Sigmoid colon (tissue), 7 donors: ENCODE results near the gene RAB13. TPM values are rescaled to one million over a fixed set of nuclear protein-coding genes. Genes with fewer than 3 reads are reported as not detected.
"Not testable (repeated sequence)": the region's sequence is repeated elsewhere in the genome, so short reads cannot be mapped to it uniquely, and the experiment has no call there.

Experiments
- DNase-seq: peaks from one replicate; pipeline ENCODE4 v3.0.0-alpha.2; 2019
- H3K27ac ChIP-seq, 4 donors: fragments of 200-600 bp; sonication (generic); one replicate each; pipeline ENCODE4 v1.5.1; 2016 to 2019; ENCODE audit warnings: mild to moderate bottlenecking in 1 of 4
- H3K27me3 ChIP-seq, 3 donors: fragments of 200-600 bp; sonication (generic); one replicate each; pipeline ENCODE4 v1.5.1; 2019; ENCODE audit warnings: mild to moderate bottlenecking in 1 of 3
- H3K36me3 ChIP-seq, 4 donors: fragments of 200-600 bp; sonication (generic); one replicate each; pipeline ENCODE4 v1.5.1; 2016 to 2019
- H3K4me1 ChIP-seq, 4 donors: fragments of 200-600 bp; sonication (generic); one replicate each; pipeline ENCODE4 v1.5.1; 2017 to 2019
- H3K4me3 ChIP-seq, 4 donors: fragments of 200-600 bp; sonication (generic); one replicate each; pipeline ENCODE4 v1.5.1; 2017 to 2019; ENCODE audit warnings: mild to moderate bottlenecking in 2 of 4, moderate library complexity in 1 of 4
- H3K9me3 ChIP-seq, 4 donors: fragments of 200-600 bp in 3 of 4; sonication (generic) in 3 of 4; one replicate each; pipeline versions ENCODE4 v1.5.1 to v1.6.1; 2013 to 2019
- CTCF ChIP-seq, 4 experiments: fragments of 450-650 bp in 3 of 4; fragments of 200-600 bp in 1 of 4; IDR thresholded peaks; one replicate each; pipeline ENCODE4 v1.5.1; 2016 to 2019; ENCODE audit warnings: antibody characterized with exemption in 4 of 4, mild to moderate bottlenecking in 3 of 4, moderate library complexity in 2 of 4
- EP300 ChIP-seq, 4 donors: sonication (generic); formaldehyde crosslinking; IDR thresholded peaks; one replicate each; pipeline ENCODE4 v1.6.1; 2017; ENCODE audit warnings: antibody characterized with exemption in 4 of 4
- POLR2A ChIP-seq, 2 donors: fragments of 450-650 bp; IDR thresholded peaks; one replicate each; pipeline ENCODE4 v1.6.1; 2016; ENCODE audit warnings: antibody characterized with exemption in 2 of 2, mild to moderate bottlenecking in 2 of 2, moderate library complexity in 2 of 2
- POLR2AphosphoS5 ChIP-seq, 4 donors: sonication (generic); formaldehyde crosslinking; IDR thresholded peaks; one replicate each; pipeline ENCODE4 v1.6.1; 2017; ENCODE audit warnings: antibody characterized with exemption in 4 of 4
- WGBS, 2 donors: extraction: QIAGEN DNeasy Blood & Tissue Kit; methylation state at CpG; one replicate each; pipeline ENCODE4 v1.1.7; 2013; 5-methylcytosine and 5-hydroxymethylcytosine counted together
- intact Hi-C: fragments of 100-400 bp; cut with DNase I; formaldehyde crosslinking; loops from one replicate; pipeline ENCODE4 v1.15.1; 2023
- polyA plus RNA-seq, 3 donors: library from polyadenylated mRNA; stranded (reverse); fragments of 200-250 nt; gene quantifications; one replicate each; pipeline ENCODE4 v1.2.3, GENCODE V29; 2013
- total RNA-seq, 4 donors: library from RNA; depleted of rRNA; stranded (reverse); fragments of >200 nt; gene quantifications; one replicate each; pipeline ENCODE4 v1.1.0, GENCODE V29; 2016
- donor health status: healthy with polysubstance abuse.
- donor health status: Bipolar disorder and iron deficiency.
- donor health status: healthy.

Gene RAB13
- total and polyA plus RNA-seq, 7 donors = 34.1 to 275 (median 72.8) TPM

DNA sequence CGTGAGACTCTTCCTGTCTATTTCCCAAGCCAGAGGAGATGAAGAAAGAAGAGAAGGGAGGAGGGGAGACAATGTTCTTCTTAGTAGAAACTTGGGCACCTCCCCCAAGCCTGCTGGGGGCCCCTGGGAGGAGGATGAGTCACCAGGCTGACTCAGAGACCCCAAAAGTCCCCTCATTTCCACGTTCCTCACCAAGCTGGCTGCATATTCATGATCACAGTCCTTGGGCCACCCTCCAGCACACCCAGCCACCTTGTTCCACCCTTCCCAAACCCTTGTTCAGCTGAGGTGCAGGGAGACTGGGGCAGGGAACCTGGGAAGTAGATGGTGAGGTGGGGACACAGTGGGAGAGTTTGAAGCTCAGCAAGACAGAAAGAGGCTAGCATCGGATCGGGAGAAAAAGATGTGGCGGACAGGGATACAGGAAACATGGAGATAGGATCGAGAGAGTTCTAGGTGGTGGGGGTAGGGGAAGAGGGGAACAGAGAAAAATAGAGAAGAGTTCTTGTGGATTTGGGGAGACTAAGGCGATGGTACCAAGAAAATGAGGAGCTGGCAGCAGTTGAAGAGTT is 712 bp downstream of the RAB13 start:
- Histone ChIP-seq H3K4me3 (peak overlapping the region; percentile 58 to 64 (median 60)), H3K36me3 (peaks cover 0 to 28% (median 0%) of the 10 kb centered on the region in 4 donors), H3K4me1 (peaks cover 0 to 33% (median 29%) of the 10 kb centered on the region in 4 donors), H3K27me3 (no peaks in the 10 kb centered on the region), H3K27ac (peak overlapping the region; percentile 86 to 95 (median 92)), H3K9me3 (no peaks in the 10 kb centered on the region)
- intact Hi-C loops = loop anchor here (2.0 kb wide), 1 partner anchor 17 kb away; no protein-coding TSS in a partner anchor
- peak; percentile 8 to 46 (median 35) for TF ChIP-seq POLR2AphosphoS5 (IDR thresholded peaks at IDR 0.05)
- no peak for TF ChIP-seq EP300 (IDR thresholded peaks at IDR 0.05)
- no peak for TF ChIP-seq CTCF (IDR thresholded peaks at IDR 0.05)
- no peak for TF ChIP-seq POLR2A (IDR thresholded peaks at IDR 0.05)
- 29 to 34% methylated on average over 7 of the region's 7 CpGs for WGBS, 2 donors
- DNase-seq = peak; percentile 86

DNA sequence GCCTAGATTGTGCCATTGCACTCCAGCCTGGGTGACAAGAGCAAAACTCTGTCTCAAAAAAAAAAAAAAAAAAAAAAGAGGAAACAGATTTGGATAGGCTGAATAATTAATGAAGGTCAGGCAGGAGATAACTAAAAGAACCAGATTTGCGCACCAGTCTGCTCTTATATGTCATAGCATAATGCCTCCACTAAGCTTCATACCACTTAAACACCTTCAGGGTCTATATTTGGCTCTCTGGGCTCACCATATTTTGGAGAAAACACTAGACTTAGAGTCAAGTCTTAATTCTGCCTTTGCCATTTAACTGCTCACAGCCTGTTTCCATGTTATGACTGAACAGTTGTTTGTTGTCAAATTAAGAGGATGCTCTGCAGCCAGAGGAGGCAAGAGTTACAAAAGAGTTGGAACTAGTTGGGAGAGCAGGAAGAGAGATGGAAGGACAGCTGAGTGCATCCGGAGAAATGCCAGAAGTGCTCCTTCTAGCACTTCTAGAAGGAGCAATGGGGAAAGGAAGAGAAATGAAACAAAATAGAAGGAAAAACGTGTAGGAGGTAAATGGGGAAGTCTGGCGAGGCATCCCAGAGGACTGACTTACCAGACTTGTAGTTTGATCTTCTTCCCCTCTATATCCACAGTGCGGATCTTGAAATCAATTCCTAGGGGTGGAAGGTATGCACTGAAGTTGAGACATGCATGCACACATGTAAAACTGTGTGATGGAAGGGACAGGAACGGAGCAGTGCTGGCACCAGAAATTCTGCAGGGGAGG is 1.8 kb downstream of the RAB13 start:
- intact Hi-C loops = loop anchor here (2.0 to 5.0 kb wide), 2 partner anchors 16 to 37 kb away; partner anchors contain the start of gene DENND4B
- Histone ChIP-seq H3K4me3 (peak overlapping the region in 3 of 4 donors; percentile 59 to 64 (median 60)), H3K9me3 (no peaks in the 10 kb centered on the region), H3K27me3 (no peaks in the 10 kb centered on the region), H3K4me1 (peaks cover 0 to 27% (median 23%) of the 10 kb centered on the region in 4 donors), H3K36me3 (peaks cover 0 to 28% (median 0%) of the 10 kb centered on the region in 4 donors), H3K27ac (peak overlapping the region; percentile 86 to 95 (median 92))
- TF ChIP-seq POLR2A (IDR thresholded peaks at IDR 0.05) = no peak
- TF ChIP-seq CTCF (IDR thresholded peaks at IDR 0.05) = no peak
- no peak for TF ChIP-seq EP300 (IDR thresholded peaks at IDR 0.05)
- TF ChIP-seq POLR2AphosphoS5 (IDR thresholded peaks at IDR 0.05) = peak in 2 of 4 donors; percentile 11 to 23
- 69 to 82% methylated on average over 6 of the region's 6 CpGs for WGBS, 2 donors
- DNase-seq = no peak

DNA sequence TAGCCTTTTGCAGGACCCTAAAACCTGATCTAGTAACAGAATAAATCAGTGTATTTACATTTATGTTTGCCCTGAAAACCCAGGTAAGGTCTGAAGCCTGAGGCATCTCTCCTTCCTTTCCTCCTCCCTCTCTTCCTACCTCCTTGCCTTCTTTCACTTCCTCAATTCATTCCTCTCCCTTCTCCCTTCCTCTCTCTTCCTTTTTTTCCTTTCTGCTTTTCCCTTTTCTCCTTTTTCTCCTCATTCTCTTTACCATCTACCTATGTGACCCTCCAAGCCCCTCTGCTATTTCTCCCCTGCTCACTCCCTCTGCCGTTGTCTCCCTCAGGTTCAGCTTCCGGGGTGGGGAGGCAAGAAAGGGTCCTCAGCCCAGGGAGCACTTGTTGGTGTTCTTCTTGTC is 4.4 kb downstream of the RAB13 start:
- Histone ChIP-seq H3K4me1 (peaks cover 0 to 34% (median 28%) of the 10 kb centered on the region in 4 donors), H3K36me3 (peaks cover 0 to 34% (median 0%) of the 10 kb centered on the region in 4 donors)
- DNase-seq, H3K27me3 ChIP-seq, H3K27ac ChIP-seq, H3K4me3 ChIP-seq, H3K9me3 ChIP-seq: not testable (repeated sequence)
- 89 to 96% methylated on average over 2 of the region's 2 CpGs for WGBS, 2 donors
- intact Hi-C loops = loop anchor here (5.0 kb wide), 1 partner anchor 34 kb away; the partner anchor contains the start of gene DENND4B

DNA sequence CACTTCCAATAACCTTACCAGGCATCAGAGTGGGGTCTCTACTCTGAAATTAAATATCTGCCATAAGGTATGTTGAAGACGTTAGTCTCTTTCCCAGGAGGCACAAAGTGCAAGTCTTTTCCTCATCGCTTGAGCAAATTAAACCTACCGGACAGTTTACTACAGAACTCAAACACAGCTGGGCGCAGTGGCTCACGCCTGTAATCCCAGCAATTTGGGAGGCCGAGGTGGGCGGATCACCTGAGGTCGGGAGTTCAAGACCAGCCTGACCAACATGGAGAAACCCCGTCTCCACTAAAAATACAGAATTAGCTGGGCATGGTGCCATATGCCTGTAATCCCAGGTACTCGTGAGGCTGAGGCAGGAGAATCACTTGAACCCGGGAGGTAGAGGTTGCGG is 7.0 kb downstream of the RAB13 start:
- Histone ChIP-seq H3K36me3 (peaks cover 0 to 56% (median 18%) of the 10 kb centered on the region in 4 donors), H3K4me1 (peaks cover 0 to 29% (median 23%) of the 10 kb centered on the region in 4 donors), H3K27ac (peak overlapping the region in 1 of 4 donors; percentile 93)
- H3K27me3 ChIP-seq, H3K4me3 ChIP-seq, intact Hi-C loops, DNase-seq, H3K9me3 ChIP-seq: not testable (repeated sequence)
- 90 to 95% methylated on average over 12 of the region's 12 CpGs for WGBS, 2 donors

- 39 to 66% methylated on average over 9 of the region's 9 CpGs for WGBS, 2 donors
- no peak for DNase-seq
- TF ChIP-seq CTCF (IDR thresholded peaks at IDR 0.05) (no peak), POLR2AphosphoS5 (IDR thresholded peaks at IDR 0.05) (no peak), EP300 (IDR thresholded peaks at IDR 0.05) (no peak), POLR2A (IDR thresholded peaks at IDR 0.05) (no peak)
- Histone ChIP-seq H3K9me3 (no peaks in the 10 kb centered on the region), H3K36me3 (peaks cover 0 to 62% (median 23%) of the 10 kb centered on the region in 4 donors), H3K27me3 (no peaks in the 10 kb centered on the region), H3K27ac (peak overlapping the region; percentile 92 to 96 (median 92)), H3K4me3 (peak overlapping the region in 3 of 4 donors; percentile 76 to 92 (median 90)), H3K4me1 (peaks cover 0 to 28% (median 23%) of the 10 kb centered on the region in 4 donors)
- intact Hi-C loops = no loop called here
Observed at GRCh38 chr1:153978274-153978909, 7.7 kb downstream of the RAB13 start.
